HG02973 (cell line): Measurements from ENCODE around the gene ADRA2A.

Experiments
- ATAC-seq: cut with Tn5 transposase; IDR thresholded peaks from one replicate; pipeline ENCODE4 v1.9.1; 2021; ENCODE audit warnings: moderate library complexity; ENCODE audit not compliant: unreplicated experiment

Gene ADRA2A

GRCh38 chr10:111130471-111130870 lies 53.6 kb downstream of the ADRA2A start:
- no peak for ATAC-seq
